ENCODE results near the gene TMEM60. TPM values are rescaled to one million over a fixed set of nuclear protein-coding genes. Genes with fewer than 3 reads are reported as not detected.
A peak's percentile ranks its signal among the peaks of the same experiment; 100 is the strongest.

The TMEM60 gene
- total and polyA plus RNA-seq, 2 of the 8 experiments (the other 6 are each of a cell fraction or from before 2014, with no cell fraction given): 22.1 to 29.2 TPM

DNA sequence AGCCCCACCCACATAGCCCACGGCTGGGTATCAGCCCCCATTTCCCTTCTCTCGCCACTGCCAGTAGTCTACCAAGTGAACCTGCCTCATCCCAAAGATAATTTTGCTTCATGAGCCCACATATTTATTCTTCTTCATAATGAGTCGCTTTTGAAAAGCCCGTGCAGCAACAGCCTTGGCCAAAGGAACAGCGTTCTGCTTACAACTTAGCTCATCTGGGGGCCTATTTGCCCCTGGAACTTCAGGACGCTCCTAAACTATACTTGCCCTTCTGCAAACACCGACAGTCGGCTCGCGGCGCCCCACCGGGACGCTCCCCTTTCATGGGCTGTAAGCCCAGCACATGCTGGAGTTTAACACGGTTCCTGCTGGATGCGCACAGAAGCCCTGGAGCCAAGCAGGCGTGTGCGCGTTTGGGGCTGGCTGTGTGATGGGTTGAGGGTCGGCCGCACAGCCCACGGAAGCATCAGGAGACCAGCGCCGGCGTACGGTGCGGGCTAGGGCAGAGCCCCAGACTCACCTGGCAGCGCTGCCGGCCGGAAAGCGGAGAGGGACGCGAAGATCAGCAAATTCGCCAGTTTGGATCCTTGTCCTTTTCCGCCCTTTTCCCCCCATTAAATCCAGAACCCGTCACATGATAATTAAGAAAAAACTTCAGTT is 370 bp downstream of the TMEM60 start:
- no peak overlapping the region for H3K56ac ChIP-seq (replicated peaks; ENCODE audit: insufficient read length, low read depth, low read length)
- H2BK12ac ChIP-seq (ENCODE audit: low read depth, low read length): no peak overlapping the region
- CTCF ChIA-PET (ENCODE audit: partially characterized antibody): interaction anchor here (0.8 to 1.2 kb wide), 4 partner anchors 79 to 147 kb away, joined by 3 to 4 read pairs (median 4); no protein-coding TSS in a partner anchor
- no peak overlapping the region for H2BK15ac ChIP-seq (ENCODE audit: low read length)
- H3K4me1 ChIP-seq (replicated peaks in 1 of 4; ENCODE audit: control insufficient read depth in 3 of 4, insufficient read depth in 4 of 4, low read length in 3 of 4): peaks cover 0 to 2% (median 2%) of the 10 kb centered on the region in 4 experiments; a peak in 3 of 7 replicates
- H4K91ac ChIP-seq (replicated peaks; ENCODE audit: insufficient read length, low read length): peak overlapping the region; percentile 38
- no peaks in the 10 kb centered on the region for H3K9me3 ChIP-seq (ENCODE audit: insufficient read depth in 2 of 2, low read depth in 1 of 2, low read length in 1 of 2)
- peak overlapping the region; percentile 94; the same call in 1 of the 2 replicates for H4K8ac ChIP-seq (ENCODE audit: extremely low read depth, insufficient read depth, low read length)
- no peak overlapping the region for H2BK120ac ChIP-seq (replicated peaks; ENCODE audit: low read depth, low read length)
- H3K4me2 ChIP-seq (ENCODE audit: insufficient read depth in 1 of 2, low read depth in 2 of 2, low read length in 2 of 2): peak overlapping the region; percentile 83 to 87
- H3K4me3 ChIP-seq (ENCODE audit: extremely low read depth in 1 of 4, insufficient read depth in 2 of 4, low read depth in 3 of 4, low read length in 4 of 4): peak overlapping the region; percentile 81 to 89 (median 84)
- POLR2A ChIA-PET (ENCODE audit: partially characterized antibody): interaction anchor here (0.6 to 1.9 kb wide), 6 partner anchors 9 to 259 kb away, joined by 3 to 5 read pairs (median 4); no protein-coding TSS in a partner anchor
- H3K23ac ChIP-seq (ENCODE audit: insufficient read length): no peak overlapping the region
- H3K27ac ChIP-seq (ENCODE audit: low read depth, low read length): peak overlapping the region; percentile 54
- FAIRE-seq (no peak), DNase-seq (ENCODE audit: low read depth in 1 of 2, low spot score in 2 of 2) (no peak)
- H3K4ac ChIP-seq (replicated peaks; ENCODE audit: insufficient read length, low read depth, low read length): peak overlapping the region; percentile 83
- H4K20me1 ChIP-seq (replicated peaks in 1 of 2; ENCODE audit: control insufficient read depth in 1 of 2, insufficient read depth in 2 of 2, low read length in 2 of 2): peaks cover 0 to 2% of the 10 kb centered on the region in 2 experiments
- 0 out of 2 replicates have a peak, but pooled peaks cover 3% of the 10 kb centered on the region for H3K79me1 ChIP-seq (ENCODE audit: low read depth, low read length)
- H3K27me3 ChIP-seq (replicated peaks in 1 of 4; ENCODE audit: control insufficient read depth in 3 of 4, extremely low read depth in 1 of 4, insufficient read depth in 3 of 4, low read length in 3 of 4): no peaks in the 10 kb centered on the region
- H3K23me2 ChIP-seq (ENCODE audit: low read depth, low read length): peaks cover 3% of the 10 kb centered on the region
- no peak overlapping the region for H3K14ac ChIP-seq (ENCODE audit: insufficient read length)
- peak overlapping the region in 3 of 4 experiments; percentile 67 to 84 (median 82); a peak in 6 of 7 replicates for H3K9ac ChIP-seq (replicated peaks in 1 of 4; ENCODE audit: extremely low read depth in 1 of 4, low read depth in 3 of 4, low read length in 3 of 4)
- H3K18ac ChIP-seq (ENCODE audit: extremely low read depth, low read length): peak overlapping the region; percentile 95
- peaks cover 0 to 4% (median 0%) of the 10 kb centered on the region in 4 experiments; a peak in 1 of 8 replicates for H3K36me3 ChIP-seq (ENCODE audit: control insufficient read depth in 2 of 4, insufficient read depth in 4 of 4, low read length in 3 of 4)
- WGBS, 2 experiments (ENCODE audit: extremely low coverage in 1 of 2, insufficient coverage in 1 of 2, insufficient read length in 1 of 2, insufficient replicate concordance in 2 of 2, low coverage in 1 of 2, low lambda C conversion rate in 2 of 2, missing lambda C conversion rate in 1 of 2): 2% methylated on average over 35 of the region's 35 CpGs; no CpG with 5 or more reads in 1 of the 2 experiments
- peak overlapping the region; percentile 93 for H2BK5ac ChIP-seq (ENCODE audit: low read depth, low read length)
- peaks cover 0 to 44% of the 10 kb centered on the region in 2 experiments; a peak in 2 of 4 replicates for H3K79me2 ChIP-seq (ENCODE audit: control insufficient read depth in 1 of 2, insufficient read depth in 2 of 2, low read length in 2 of 2)
- H4K5ac ChIP-seq (ENCODE audit: insufficient read length, low read depth, low read length): peak overlapping the region; percentile 89
- H2AK5ac ChIP-seq (ENCODE audit: low read depth, low read length): no peak overlapping the region
- H2AFZ ChIP-seq (ENCODE audit: low read length): 0 out of 2 replicates have a peak overlapping the region, but pooled peaks have one; percentile 19
- H2BK20ac ChIP-seq (ENCODE audit: low read length): no peak overlapping the region
- no peak for TF ChIP-seq SP4 (IDR thresholded peaks at IDR 0.05; ENCODE audit: low read length)
- TF ChIP-seq SIX5 (IDR thresholded peaks at IDR 0.05; ENCODE audit: low read depth, low read length): no peak
- TF ChIP-seq SAP30 (IDR thresholded peaks at IDR 0.05; ENCODE audit: insufficient read depth, insufficient replicate concordance, low read length): peak; percentile 56
